ENCODE measurements around the gene PDGFC. TPM values are rescaled to one million over a fixed set of nuclear protein-coding genes. Genes with fewer than 3 reads are reported as not detected.
A peak's percentile ranks its signal among the peaks of the same experiment; 100 is the strongest.

Gene PDGFC
- total and polyA plus RNA-seq, 12 donors: 2.1 to 18.2 (median 14.8) TPM

DNA sequence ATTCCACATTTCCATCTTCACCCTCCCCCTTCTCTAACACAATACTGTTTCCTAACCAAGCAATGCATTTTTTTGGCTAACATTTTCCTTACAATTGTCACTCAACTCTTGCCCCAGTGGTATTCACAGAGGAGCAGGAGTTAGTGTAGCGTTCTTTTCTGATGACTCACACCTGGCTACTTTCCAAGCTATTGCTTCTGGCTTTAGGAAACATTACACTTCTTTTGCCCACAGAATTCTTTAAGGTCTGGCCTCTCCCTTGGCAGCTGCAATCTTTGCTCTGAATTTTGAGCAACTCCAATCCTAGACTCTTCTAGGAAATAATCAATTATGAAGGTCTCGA is 27.5 kb upstream of the PDGFC start:
- no peak overlapping the region for H3K27ac ChIP-seq
- TF ChIP-seq, protein P1, sequence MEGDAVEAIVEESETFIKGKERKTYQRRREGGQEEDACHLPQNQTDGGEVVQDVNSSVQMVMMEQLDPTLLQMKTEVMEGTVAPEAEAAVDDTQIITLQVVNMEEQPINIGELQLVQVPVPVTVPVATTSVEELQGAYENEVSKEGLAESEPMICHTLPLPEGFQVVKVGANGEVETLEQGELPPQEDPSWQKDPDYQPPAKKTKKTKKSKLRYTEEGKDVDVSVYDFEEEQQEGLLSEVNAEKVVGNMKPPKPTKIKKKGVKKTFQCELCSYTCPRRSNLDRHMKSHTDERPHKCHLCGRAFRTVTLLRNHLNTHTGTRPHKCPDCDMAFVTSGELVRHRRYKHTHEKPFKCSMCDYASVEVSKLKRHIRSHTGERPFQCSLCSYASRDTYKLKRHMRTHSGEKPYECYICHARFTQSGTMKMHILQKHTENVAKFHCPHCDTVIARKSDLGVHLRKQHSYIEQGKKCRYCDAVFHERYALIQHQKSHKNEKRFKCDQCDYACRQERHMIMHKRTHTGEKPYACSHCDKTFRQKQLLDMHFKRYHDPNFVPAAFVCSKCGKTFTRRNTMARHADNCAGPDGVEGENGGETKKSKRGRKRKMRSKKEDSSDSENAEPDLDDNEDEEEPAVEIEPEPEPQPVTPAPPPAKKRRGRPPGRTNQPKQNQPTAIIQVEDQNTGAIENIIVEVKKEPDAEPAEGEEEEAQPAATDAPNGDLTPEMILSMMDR (IDR thresholded peaks at IDR 0.05): no peak
- 14 to 18% methylated on average over 2 of the region's 2 CpGs for WGBS, 2 donors

GRCh38 chr4:156998500-156999174 is 27.0 kb upstream of the PDGFC start:
- H3K27me3 ChIP-seq: no peaks in the 10 kb centered on the region
- intact Hi-C loops (cut with DNase I): no loop called here
- H3K27ac ChIP-seq: no peak overlapping the region
- peaks cover 0 to 22% (median 4%) of the 10 kb centered on the region in 11 donors for H3K9me3 ChIP-seq
- TF ChIP-seq, protein P1 (IDR thresholded peaks at IDR 0.05): no peak
- WGBS, 2 donors: 46 to 54% methylated on average over 1 of the region's 1 CpG
- no peaks in the 10 kb centered on the region for H3K36me3 ChIP-seq
- ATAC-seq (peak in 4 of 8 donors; percentile 22 to 33 (median 24)), DNase-seq (no peak)
- peaks cover 0 to 16% (median 10%) of the 10 kb centered on the region in 9 donors for H3K4me1 ChIP-seq
- H3K4me3 ChIP-seq: no peak overlapping the region

More for the DNA sequence above, 27.5 kb upstream of the PDGFC start:
- no peak overlapping the region for H3K4me3 ChIP-seq
- peaks cover 0 to 22% (median 4%) of the 10 kb centered on the region in 11 donors for H3K9me3 ChIP-seq
- DNase-seq: peak in 1 of 2 donors; percentile 58
- peak in 7 of 8 donors; percentile 55 to 89 (median 69) for ATAC-seq
- intact Hi-C loops (cut with DNase I): no loop called here
- H3K36me3 ChIP-seq: no peaks in the 10 kb centered on the region
- H3K4me1 ChIP-seq: peaks cover 0 to 16% (median 10%) of the 10 kb centered on the region in 9 donors
- no peaks in the 10 kb centered on the region for H3K27me3 ChIP-seq

GRCh38 chr4:156992943-156993342 is 21.3 kb upstream of the PDGFC start:
- Histone ChIP-seq H3K4me1 (no peaks in the 10 kb centered on the region), H3K27me3 (no peaks in the 10 kb centered on the region), H3K9me3 (peaks cover 0 to 33% (median 4%) of the 10 kb centered on the region in 11 donors), H3K36me3 (no peaks in the 10 kb centered on the region), H3K4me3 (no peak overlapping the region), H3K27ac (no peak overlapping the region)
- ATAC-seq (no peak), DNase-seq (no peak)
- TF ChIP-seq, protein P1 (IDR thresholded peaks at IDR 0.05): no peak
- intact Hi-C loops (cut with DNase I): no loop called here
- 25 to 52% methylated on average over 2 of the region's 2 CpGs for WGBS, 2 donors

GRCh38 chr4:156991161-156991560 is 19.6 kb upstream of the PDGFC start:
- intact Hi-C loops (cut with DNase I): no loop called here
- TF ChIP-seq, protein P1 (IDR thresholded peaks at IDR 0.05): no peak
- no peak for DNase-seq
- 64 to 85% methylated on average over 3 of the region's 3 CpGs for WGBS, 2 donors
- Histone ChIP-seq H3K4me1 (no peaks in the 10 kb centered on the region), H3K27ac (no peak overlapping the region), H3K36me3 (no peaks in the 10 kb centered on the region), H3K27me3 (no peaks in the 10 kb centered on the region), H3K9me3 (peaks cover 0 to 20% (median 0%) of the 10 kb centered on the region in 11 donors), H3K4me3 (no peak overlapping the region)
- ATAC-seq: no peak
